GM19043 (cell line): ENCODE data around the gene WDR36.

ENCODE experiments used
- ATAC-seq: cut with Tn5 transposase; IDR thresholded peaks from one replicate; pipeline ENCODE4 v1.9.1; 2021; ENCODE audit warnings: low read depth; ENCODE audit not compliant: unreplicated experiment

The WDR36 gene

GRCh38 chr5:111099058-111099778 lies 7.1 kb downstream of the WDR36 start:
- no peak for ATAC-seq

- ATAC-seq: no peak
These were observed 14.3 kb downstream of the WDR36 start for GRCh38 chr5:111106320-111106948.

- ATAC-seq: no peak
These were observed 15.2 kb downstream of the WDR36 start for GRCh38 chr5:111107371-111107770.

- ATAC-seq: no peak
These were observed 19.8 kb downstream of the WDR36 start for GRCh38 chr5:111111956-111112355.

GRCh38 chr5:111113678-111114077 lies 21.5 kb downstream of the WDR36 start:
- no peak for ATAC-seq

- no peak for ATAC-seq
These were observed 23.1 kb downstream of the WDR36 start for GRCh38 chr5:111115229-111115628.

- no peak for ATAC-seq
These were observed 24.4 kb downstream of the WDR36 start for GRCh38 chr5:111116550-111116949.

GRCh38 chr5:111117136-111117535 lies 25.0 kb downstream of the WDR36 start:
- ATAC-seq: no peak

- no peak for ATAC-seq
These were observed 27.1 kb downstream of the WDR36 start for GRCh38 chr5:111119221-111119620.

- ATAC-seq: no peak
These were observed 27.7 kb downstream of the WDR36 start for GRCh38 chr5:111119856-111120255.

GRCh38 chr5:111120911-111121310 lies 28.8 kb downstream of the WDR36 start:
- no peak for ATAC-seq

- ATAC-seq: no peak
These were observed 29.8 kb downstream of the WDR36 start for GRCh38 chr5:111121926-111122325.

GRCh38 chr5:111122398-111122797 lies 30.2 kb downstream of the WDR36 start:
- ATAC-seq: no peak

- no peak for ATAC-seq
These were observed 32.6 kb downstream of the WDR36 start for GRCh38 chr5:111124793-111125192.

- ATAC-seq: no peak
These were observed 34.7 kb downstream of the WDR36 start for GRCh38 chr5:111126896-111127295.

GRCh38 chr5:111127453-111128195 lies 35.5 kb downstream of the WDR36 start:
- ATAC-seq: no peak

GRCh38 chr5:111129938-111130337 lies 37.8 kb downstream of the WDR36 start:
- no peak for ATAC-seq

GRCh38 chr5:111131356-111131755 lies 39.2 kb downstream of the WDR36 start:
- ATAC-seq: no peak

- no peak for ATAC-seq
These were observed 39.9 kb downstream of the WDR36 start for GRCh38 chr5:111132076-111132475.

GRCh38 chr5:111132731-111133435 lies 40.7 kb downstream of the WDR36 start:
- no peak for ATAC-seq

GRCh38 chr5:111133436-111133751 lies 41.2 kb downstream of the WDR36 start:
- no peak for ATAC-seq
